ENCODE measurements around the gene ACTN4. TPM values are rescaled to one million over a fixed set of nuclear protein-coding genes. Genes with fewer than 3 reads are reported as not detected.
"Not testable (repeated sequence)": the region's sequence is repeated elsewhere in the genome, so short reads cannot be mapped to it uniquely, and the experiment has no call there.

ACTN4 gene
- total and polyA plus RNA-seq, 2 of the 4 experiments (the other 2 are of a cell fraction): 541 to 659 TPM

- TF ChIP-seq ELK1 (IDR thresholded peaks at IDR 0.05; ENCODE audit: borderline replicate concordance, low read depth, low read length) (no peak), POLR2A (IDR thresholded peaks at IDR 0.05; ENCODE audit: low read depth, low read length) (no peak), CHD1 (IDR thresholded peaks at IDR 0.05; ENCODE audit: low read depth, low read length) (no peak), MAFK (IDR thresholded peaks at IDR 0.05; ENCODE audit: low read depth, low read length) (no peak)
Observed at GRCh38 chr19:38599722-38600121, 47.7 kb upstream of the ACTN4 start (continued).

GRCh38 chr19:38602856-38603255 lies 44.6 kb upstream of the ACTN4 start:
- intact Hi-C loops (cut with micrococcal nuclease); H2BK15ac ChIP-seq (ENCODE audit: low read depth, low read length); H3K9me1 ChIP-seq (ENCODE audit: insufficient read depth, low read length); dilution Hi-C loops (cut with HindIII; ENCODE audit: low sequenced_read_pairs, unreplicated experiment); H3K4me3 ChIP-seq (ENCODE audit: insufficient read depth, low read depth, low read length); H4K91ac ChIP-seq (ENCODE audit: insufficient read depth, low read depth, low read length); BruUV-seq (replicated peaks); H2AK9ac ChIP-seq (replicated peaks; ENCODE audit: low read depth, low read length, poor library complexity); H3K9me3 ChIP-seq (ENCODE audit: control insufficient read depth, insufficient read depth, low read length); H3K4me2 ChIP-seq (ENCODE audit: low read depth, low read length); CTCF ChIA-PET; H3K4me1 ChIP-seq (ENCODE audit: control insufficient read depth, insufficient read depth, low read length); H3K27ac ChIP-seq (ENCODE audit: insufficient read depth, low read length); H3K27me3 ChIP-seq (ENCODE audit: control insufficient read depth, insufficient read depth, low read length); H4K5ac ChIP-seq (ENCODE audit: low read depth, low read length); H3K4ac ChIP-seq (ENCODE audit: low read depth, low read length); in situ Hi-C loops (cut with MboI; ENCODE audit: low sequenced_read_pairs); H3K36me3 ChIP-seq (ENCODE audit: control insufficient read depth, insufficient read depth, low read length); POLR2A ChIA-PET (ENCODE audit: unreplicated experiment); H2BK20ac ChIP-seq (ENCODE audit: low read depth, low read length); H3K56ac ChIP-seq (ENCODE audit: extremely low read depth, insufficient read depth, low read length); H3K9ac ChIP-seq (ENCODE audit: low read depth, low read length); H2AFZ ChIP-seq (replicated peaks; ENCODE audit: low read length, poor library complexity); H3K18ac ChIP-seq (ENCODE audit: low read depth, low read length); H2BK5ac ChIP-seq (ENCODE audit: low read depth, low read length, poor library complexity, severe bottlenecking); H2AK5ac ChIP-seq (ENCODE audit: low read depth, low read length); H3K23ac ChIP-seq (ENCODE audit: low read depth, low read length); ATAC-seq (ENCODE audit: low read depth); H3K79me1 ChIP-seq (ENCODE audit: low read depth in 1 of 2, low read length in 2 of 2); H2BK120ac ChIP-seq (ENCODE audit: low read depth, low read length); DNase-seq; H3K14ac ChIP-seq (replicated peaks; ENCODE audit: low read depth, low read length); H4K8ac ChIP-seq (ENCODE audit: low read depth in 2 of 2, low read length in 2 of 2); H4K20me1 ChIP-seq (ENCODE audit: insufficient read depth, low read length): not testable (repeated sequence)
- WGBS, 2 experiments (ENCODE audit: extremely low coverage in 2 of 2, insufficient read length in 1 of 2): no CpG with 5 or more reads among the region's 5 CpGs

Measured in IMR-90 (cell line).